Inflammatory macrophage (primary cell): ENCODE results near the gene RYR2.

Experiments
- DNase-seq, 2 donors: peaks; one replicate each; pipeline ENCODE4 v3.0.0-alpha.2; 2020 to 2022

Gene RYR2

DNA sequence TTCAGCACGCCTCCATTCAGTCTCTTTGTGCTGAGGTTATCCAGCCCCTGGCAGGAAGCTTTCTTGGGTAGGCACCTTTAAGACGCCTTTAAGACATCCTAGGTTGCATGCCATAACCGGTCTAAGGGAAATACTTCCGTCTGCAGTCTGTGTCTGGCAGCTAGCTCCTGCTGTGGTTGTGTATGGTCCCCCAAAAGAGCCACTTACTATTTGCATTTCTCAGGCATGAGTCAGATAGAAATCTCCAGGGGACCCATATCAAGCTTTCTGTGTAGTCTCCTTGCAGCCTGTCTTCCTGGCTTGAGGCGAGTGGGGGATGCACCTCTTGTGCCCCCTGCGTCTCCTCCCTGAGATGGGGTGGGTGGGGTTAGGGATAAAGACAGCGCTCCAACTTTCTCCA, 10.0 kb upstream of the RYR2 start:
- no peak for DNase-seq

GRCh38 chr1:237033061-237033460, 8.9 kb upstream of the RYR2 start:
- DNase-seq, result no peak

- no peak for DNase-seq
Measured at GRCh38 chr1:237033804-237034203, 8.2 kb upstream of the RYR2 start.

DNA sequence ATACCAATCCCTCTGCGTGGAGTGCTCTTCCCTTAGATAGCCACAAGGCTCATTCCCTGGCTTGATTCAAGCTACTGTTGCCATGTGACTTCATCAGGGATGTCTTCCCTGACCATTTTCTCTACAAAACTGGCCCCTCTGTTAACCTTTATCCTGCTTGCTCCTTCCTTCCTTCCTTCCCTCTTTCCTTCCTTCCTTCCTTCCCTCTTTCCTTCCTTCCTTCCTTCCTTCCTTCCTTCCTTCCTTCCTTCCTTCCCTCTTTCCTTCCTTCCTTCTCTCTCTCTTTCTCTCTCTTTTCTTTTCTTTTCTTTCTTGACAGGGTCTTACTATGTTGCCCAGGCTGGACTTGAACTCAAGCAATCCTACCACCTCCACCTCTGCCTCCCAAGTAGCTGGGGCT, 6.2 kb upstream of the RYR2 start:
- no peak for DNase-seq

DNA sequence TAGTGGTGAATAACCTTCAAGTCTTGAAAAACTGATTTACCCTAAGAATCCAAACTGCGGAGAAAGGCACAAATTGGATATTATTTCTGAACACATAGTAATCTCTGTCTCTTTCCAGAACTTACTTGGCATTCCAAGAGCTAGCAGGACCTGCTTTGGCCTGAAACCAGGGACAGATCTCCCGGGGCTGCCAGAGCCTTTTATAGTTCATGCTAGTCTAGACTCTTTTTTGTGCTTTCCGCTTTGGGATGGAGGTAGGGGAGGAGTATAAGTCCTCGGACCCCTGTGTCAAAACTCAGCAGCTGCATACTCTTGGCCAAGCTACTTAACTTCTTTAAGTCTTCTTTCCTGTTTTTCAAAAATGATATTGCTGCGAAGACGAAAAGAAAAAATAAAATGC, 3.8 kb upstream of the RYR2 start:
- DNase-seq, result no peak

DNA sequence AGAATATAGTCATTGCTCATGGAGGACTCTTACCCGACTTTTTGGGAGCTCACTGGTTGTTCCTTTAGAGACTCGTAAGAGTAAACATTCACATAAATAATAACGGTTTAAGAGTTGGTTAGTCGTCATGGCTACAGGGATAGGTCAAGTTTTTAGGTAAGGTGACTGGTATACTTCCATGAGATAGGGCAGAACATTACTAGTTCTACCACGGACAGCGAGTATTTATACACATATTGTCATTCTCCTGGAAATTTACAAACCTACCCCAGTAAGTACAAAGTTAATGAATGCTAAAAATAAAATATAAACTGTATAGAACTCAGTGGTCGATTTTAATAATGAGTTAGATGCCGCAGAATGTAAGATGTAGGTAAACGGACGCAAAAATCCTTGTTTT, 1.2 kb upstream of the RYR2 start:
- no peak for DNase-seq

DNA sequence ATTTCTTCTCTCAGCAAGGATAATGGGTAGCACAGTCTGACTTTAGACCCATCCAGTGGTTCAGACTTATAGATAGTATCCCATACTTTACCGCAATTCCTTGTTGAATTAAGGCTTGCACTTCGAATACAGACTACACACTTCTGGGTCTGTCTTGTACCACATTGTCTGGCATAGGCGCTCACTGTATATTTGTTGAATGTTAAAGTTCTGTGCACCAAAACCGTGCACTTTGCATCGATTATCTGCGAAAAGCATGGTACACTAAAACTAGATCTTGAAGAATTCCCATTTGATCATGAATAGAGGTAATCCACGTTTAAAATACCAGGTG, 556 bp upstream of the RYR2 start:
- DNase-seq, result no peak

GRCh38 chr1:237042526-237042891, 525 bp downstream of the RYR2 start:
- no peak for DNase-seq

- DNase-seq, result no peak
Measured at GRCh38 chr1:237042892-237043576, 1.1 kb downstream of the RYR2 start.

- DNase-seq, result no peak
Measured at GRCh38 chr1:237043846-237044636, 2.1 kb downstream of the RYR2 start.

- no peak for DNase-seq
Measured at GRCh38 chr1:237045278-237046016, 3.5 kb downstream of the RYR2 start.

DNA sequence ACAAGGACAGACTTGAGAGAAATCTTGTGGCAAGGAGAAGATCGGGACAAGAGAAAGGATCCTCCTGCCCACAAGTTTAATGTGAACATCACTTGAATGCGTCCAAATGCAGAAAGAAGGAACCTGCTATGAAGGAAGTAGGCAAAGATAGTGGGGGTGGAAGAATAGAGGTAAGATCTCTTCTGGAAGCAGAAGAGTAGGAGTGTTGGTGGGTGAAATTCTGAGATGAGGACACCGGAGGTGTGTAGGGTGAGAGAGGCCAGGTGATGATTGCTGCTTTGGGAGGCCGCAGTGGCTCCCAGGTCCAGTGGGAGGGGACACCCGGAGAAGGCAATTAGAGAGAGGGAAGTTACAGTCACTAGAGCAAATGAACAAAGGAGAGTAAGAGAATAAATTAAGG, 6.8 kb downstream of the RYR2 start:
- DNase-seq, result no peak

DNA sequence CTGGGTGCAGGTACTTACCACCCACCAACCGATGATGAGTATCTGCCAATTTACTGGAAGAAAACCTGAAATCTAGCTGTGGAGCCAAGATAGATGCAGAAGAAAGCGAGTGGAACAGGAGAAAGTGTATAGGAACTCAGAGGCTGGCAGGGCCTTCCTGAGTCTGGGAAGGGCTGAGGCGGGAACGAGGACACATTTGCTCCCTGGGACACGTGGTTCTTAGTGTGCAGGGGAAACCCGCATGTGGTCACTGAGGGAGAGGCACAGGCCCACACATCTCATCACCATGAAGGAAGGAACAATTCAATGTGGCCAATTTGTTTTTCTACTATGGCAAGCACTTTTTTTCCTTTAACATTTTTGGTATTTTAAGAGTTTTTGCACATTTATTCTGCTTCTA, 8.2 kb downstream of the RYR2 start:
- DNase-seq, result no peak

GRCh38 chr1:237050915-237051314, 8.9 kb downstream of the RYR2 start:
- no peak for DNase-seq

DNA sequence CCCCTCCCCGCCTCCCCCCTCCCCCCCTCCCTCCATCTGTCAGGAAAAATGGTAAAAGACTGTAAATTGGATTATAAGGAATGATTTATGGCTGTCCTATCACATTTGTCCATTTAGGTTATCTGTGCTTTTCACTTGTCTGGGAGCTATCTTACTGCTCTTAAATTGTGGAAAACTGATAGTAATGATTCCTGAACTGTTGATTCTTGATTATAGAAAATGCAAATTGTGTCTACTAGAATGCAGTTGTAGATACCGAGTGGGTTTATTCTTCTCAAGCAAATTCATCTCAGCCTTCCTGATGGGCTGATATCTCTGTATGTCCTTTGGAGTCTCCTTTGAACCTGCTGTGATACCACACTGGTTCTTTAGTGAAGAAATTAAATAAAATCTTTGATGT, 12.3 kb downstream of the RYR2 start:
- no peak for DNase-seq

DNA sequence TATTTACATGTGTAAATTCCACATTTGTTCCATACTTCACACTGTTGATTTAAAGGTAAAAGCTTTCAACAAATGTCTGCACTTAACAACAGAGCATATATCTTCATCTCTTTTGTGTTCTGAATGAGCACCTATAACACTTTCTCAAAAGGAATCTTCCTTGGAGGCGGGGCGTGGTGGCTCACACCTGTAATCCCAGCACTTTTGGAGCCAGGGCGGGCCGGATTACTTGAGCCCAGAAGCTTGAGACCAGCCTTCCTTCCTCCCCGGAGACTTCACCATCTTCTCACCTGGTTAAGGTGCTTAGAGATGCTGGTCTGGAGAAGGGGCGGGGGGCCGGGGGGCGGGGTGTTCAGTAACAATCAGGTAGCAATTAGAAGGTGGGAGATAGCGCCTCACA, 16.5 kb downstream of the RYR2 start:
- no peak for DNase-seq

GRCh38 chr1:237059244-237059643, 17.3 kb downstream of the RYR2 start:
- DNase-seq, result no peak

DNA sequence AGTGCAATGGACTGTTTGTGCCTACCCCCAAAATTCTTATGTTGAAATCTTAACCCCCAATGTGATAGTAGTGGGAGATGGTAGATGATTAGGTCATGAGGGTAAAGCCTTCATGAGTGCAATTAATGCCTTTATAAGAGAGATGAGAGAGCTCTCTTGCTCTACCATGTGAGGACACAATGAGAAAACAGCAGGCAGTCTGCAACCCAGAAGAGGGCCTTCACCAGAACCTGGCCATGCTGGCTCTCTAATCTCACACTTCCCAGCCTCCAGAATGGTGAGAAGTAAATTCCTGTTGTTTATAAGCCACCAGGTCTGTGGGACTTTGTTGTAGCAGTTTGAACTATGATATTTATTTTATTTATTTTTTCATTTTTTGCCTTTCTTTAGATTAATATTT, 21.0 kb downstream of the RYR2 start:
- DNase-seq, result no peak

GRCh38 chr1:237065903-237066302, 23.9 kb downstream of the RYR2 start:
- no peak for DNase-seq

DNA sequence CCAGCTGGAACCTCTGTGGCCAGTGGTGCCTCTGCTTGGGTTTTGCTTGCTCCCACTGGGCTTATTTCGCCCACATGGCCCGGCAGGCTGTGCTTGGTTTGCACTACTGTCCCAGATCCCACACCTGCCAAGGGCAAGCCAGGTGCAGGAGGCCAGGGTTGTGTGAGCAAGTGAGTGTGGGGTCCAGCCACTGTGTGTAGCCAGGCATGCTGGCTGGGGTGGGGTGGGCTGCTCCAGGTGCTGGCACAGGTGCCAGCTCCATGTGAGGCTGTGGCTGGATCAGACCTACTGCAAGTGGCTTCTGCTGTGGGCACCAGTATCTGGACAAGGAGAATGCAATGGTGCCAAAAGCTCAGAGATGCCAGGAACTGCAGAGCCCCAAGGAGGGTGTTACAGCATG, 28.5 kb downstream of the RYR2 start:
- DNase-seq, result no peak

GRCh38 chr1:237071641-237072420, 29.8 kb downstream of the RYR2 start:
- no peak for DNase-seq

- no peak for DNase-seq
Measured at GRCh38 chr1:237074371-237075117, 32.6 kb downstream of the RYR2 start.
